Calu3 (cell line): ENCODE measurements around the gene ROBO2. TPM values are rescaled to one million over a fixed set of nuclear protein-coding genes. Genes with fewer than 3 reads are reported as not detected.

Experiments
- BruUV-seq: library from RNA; stranded (reverse); fragments of 400-500 nt; replicated peaks from 2 replicates; lab custom pipeline; 2021; lab: Mats Ljungman, UMichigan
- CTCF ChIA-PET: fragments of 300-600 bp; sonication (Branson Sonifier 250); formaldehyde crosslinking; loops from one replicate; lab custom pipeline; 2022; ENCODE audit warnings: antibody characterized with exemption; lab: Charles Lee
- DNase-seq: peaks from one replicate; pipeline ENCODE4 v3.0.0; 2022
- H3K27ac Mint-ChIP-seq: one replicate; pipeline ENCODE4 v1.8.0; 2022; ENCODE audit warnings: mixed read lengths; ENCODE audit not compliant: unreplicated experiment
- H3K27me3 Mint-ChIP-seq: one replicate; pipeline ENCODE4 v1.8.0; 2022; ENCODE audit warnings: mixed read lengths; ENCODE audit not compliant: unreplicated experiment
- H3K36me3 Mint-ChIP-seq: one replicate; pipeline ENCODE4 v1.8.0; 2022; ENCODE audit warnings: mild to moderate bottlenecking, moderate library complexity, mixed read lengths; ENCODE audit not compliant: insufficient read depth, unreplicated experiment
- H3K4me1 Mint-ChIP-seq: one replicate; pipeline ENCODE4 v1.8.0; 2022; ENCODE audit warnings: mild to moderate bottlenecking, low read depth, mixed read lengths; ENCODE audit not compliant: unreplicated experiment
- H3K4me3 Mint-ChIP-seq: one replicate; pipeline ENCODE4 v1.8.0; 2022; ENCODE audit warnings: mild to moderate bottlenecking, low read depth, moderate library complexity, mixed read lengths; ENCODE audit not compliant: unreplicated experiment
- H3K9me3 Mint-ChIP-seq: one replicate; pipeline ENCODE4 v1.8.0; 2022; ENCODE audit warnings: low read depth, mixed read lengths; ENCODE audit not compliant: unreplicated experiment
- CTCF ChIP-seq: fragments of 200-600 bp; IDR thresholded peaks from one replicate; pipeline ENCODE4 v1.8.0; 2022; ENCODE audit warnings: antibody characterized with exemption; ENCODE audit not compliant: unreplicated experiment
- intact Hi-C: fragments of 100-400 bp; cut with micrococcal nuclease; formaldehyde crosslinking; loops from one replicate; pipeline ENCODE4 v1.10.0; 2022; ENCODE audit not compliant: unreplicated experiment
- total RNA-seq: library from RNA; stranded (reverse); gene quantifications from 2 replicates; pipeline ENCODE4 v1.2.3, GENCODE V29; 2022

ROBO2 gene
- total RNA-seq, 1 experiment from 2014 or later, result not detected

- no peak overlapping the region for H3K4me3 Mint-ChIP-seq
- H3K36me3 Mint-ChIP-seq, result no peaks in the 10 kb centered on the region
- no peak overlapping the region for H3K27ac Mint-ChIP-seq
- no peak for DNase-seq
- H3K4me1 Mint-ChIP-seq, result no peaks in the 10 kb centered on the region
- CTCF ChIA-PET, result no interaction called here
- BruUV-seq, result no TSS peak
- intact Hi-C loops, result no loop called here
- H3K9me3 Mint-ChIP-seq, result peaks cover 4% of the 10 kb centered on the region
- no peak for TF ChIP-seq CTCF
- H3K27me3 Mint-ChIP-seq, result no peaks in the 10 kb centered on the region
Measured at GRCh38 chr3:77660718-77661117, 620.8 kb downstream of the ROBO2 start.

GRCh38 chr3:77667901-77668300 lies 628.0 kb downstream of the ROBO2 start:
- no peak for TF ChIP-seq CTCF
- DNase-seq, result no peak
- H3K4me3 Mint-ChIP-seq, result no peak overlapping the region
- intact Hi-C loops, result no loop called here
- no TSS peak for BruUV-seq
- H3K36me3 Mint-ChIP-seq, result no peaks in the 10 kb centered on the region
- H3K9me3 Mint-ChIP-seq, result peaks cover 3% of the 10 kb centered on the region
- H3K4me1 Mint-ChIP-seq, result no peaks in the 10 kb centered on the region
- CTCF ChIA-PET, result no interaction called here
- no peak overlapping the region for H3K27ac Mint-ChIP-seq
- H3K27me3 Mint-ChIP-seq, result no peaks in the 10 kb centered on the region

GRCh38 chr3:77668376-77668775 lies 628.5 kb downstream of the ROBO2 start:
- H3K4me3 Mint-ChIP-seq, result no peak overlapping the region
- no peaks in the 10 kb centered on the region for H3K27me3 Mint-ChIP-seq
- no peak overlapping the region for H3K27ac Mint-ChIP-seq
- peaks cover 3% of the 10 kb centered on the region for H3K9me3 Mint-ChIP-seq
- intact Hi-C loops, result no loop called here
- no peak for TF ChIP-seq CTCF
- CTCF ChIA-PET, result no interaction called here
- BruUV-seq, result no TSS peak
- no peaks in the 10 kb centered on the region for H3K4me1 Mint-ChIP-seq
- DNase-seq, result no peak
- H3K36me3 Mint-ChIP-seq, result no peaks in the 10 kb centered on the region

- no TSS peak for BruUV-seq
- Mint-ChIP-seq H3K4me3 (no peak overlapping the region), H3K4me1 (peaks cover 6% of the 10 kb centered on the region), H3K27ac (no peak overlapping the region), H3K36me3 (no peaks in the 10 kb centered on the region), H3K27me3 (no peaks in the 10 kb centered on the region), H3K9me3 (peaks cover 4% of the 10 kb centered on the region)
- CTCF ChIA-PET, result no interaction called here
- no peak for DNase-seq
- intact Hi-C loops, result no loop called here
- TF ChIP-seq CTCF, result no peak
Measured at GRCh38 chr3:77672016-77672415, 632.1 kb downstream of the ROBO2 start.
